ENCODE results near the gene NQO1. TPM values are rescaled to one million over a fixed set of nuclear protein-coding genes. Genes with fewer than 3 reads are reported as not detected.

Gene NQO1
- polyA plus RNA-seq, 1 of the 3 experiments (the other 2 are of a cell fraction): 152 TPM

DNA sequence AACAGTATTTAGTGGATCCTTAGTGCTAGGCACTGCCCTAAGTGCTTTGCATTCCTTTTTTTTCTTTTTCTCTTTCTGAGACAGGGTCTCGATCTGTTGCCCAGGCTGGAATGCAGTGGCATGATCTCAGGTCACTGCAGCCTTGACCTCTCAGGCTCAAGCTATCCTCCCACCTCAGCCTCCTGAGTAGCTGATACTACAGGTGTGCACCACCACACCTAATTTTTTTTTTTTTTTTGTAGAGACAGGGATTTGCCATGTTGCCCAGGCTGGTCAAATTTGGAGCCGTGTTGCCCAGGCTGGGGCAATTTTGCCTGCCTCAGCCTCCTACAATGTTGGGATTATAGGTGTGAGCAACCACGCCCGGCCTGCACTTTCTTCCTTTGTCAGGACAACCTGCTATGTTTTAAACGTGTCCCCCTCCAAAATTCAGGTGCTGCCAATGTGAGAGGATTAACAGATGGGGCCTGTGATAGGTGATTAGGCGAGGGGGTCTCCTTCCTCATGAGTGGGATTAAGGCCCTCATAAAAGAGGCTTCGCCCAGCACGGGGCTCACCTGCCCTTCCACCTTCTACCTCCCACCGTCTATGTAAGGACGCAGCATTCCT, 5.4 kb downstream of the NQO1 start:
- no peak overlapping the region for H3K4me2 ChIP-seq

More for the DNA sequence above, 5.4 kb downstream of the NQO1 start:
- H3K4me3 ChIP-seq (ENCODE audit: low read depth in 2 of 2, low read length in 1 of 2): no peak overlapping the region
- H3K9me3 ChIP-seq: no peaks in the 10 kb centered on the region
- H3K9me2 ChIP-seq: no peaks in the 10 kb centered on the region
- no peaks in the 10 kb centered on the region for H3K27me3 ChIP-seq (ENCODE audit: insufficient read depth)
- DNase-seq: no peak
- CTCF ChIA-PET: interaction anchor here (0.7 to 1.5 kb wide), 2 partner anchors 9 to 54 kb away, joined by 3 read pairs; no protein-coding TSS in a partner anchor
- H4K20me1 ChIP-seq (ENCODE audit: insufficient read depth): no peaks in the 10 kb centered on the region
- no peak overlapping the region for H3K27ac ChIP-seq (ENCODE audit: low read depth in 2 of 2, low read length in 1 of 2)
- peaks cover 6 to 14% of the 10 kb centered on the region in 2 experiments for H3K36me3 ChIP-seq (replicated peaks in 1 of 2; ENCODE audit: control insufficient read depth in 1 of 2, insufficient read depth in 2 of 2, low read length in 1 of 2)
- peaks cover 54% of the 10 kb centered on the region for H3K79me2 ChIP-seq (ENCODE audit: insufficient read depth)
- H3K4me1 ChIP-seq (ENCODE audit: control insufficient read depth in 1 of 2, insufficient read depth in 2 of 2, low read depth in 1 of 2, low read length in 1 of 2): peaks cover 3 to 7% of the 10 kb centered on the region in 2 experiments; a peak in 2 of 4 replicates
- no peak overlapping the region for H2AFZ ChIP-seq (ENCODE audit: low read depth)
- H3F3A ChIP-seq (replicated peaks; ENCODE audit: insufficient read depth): peaks cover 17% of the 10 kb centered on the region
- no peak overlapping the region for H3K9ac ChIP-seq
- POLR2A ChIA-PET: no interaction called here
- TF ChIP-seq CHD2 (IDR thresholded peaks at IDR 0.05; ENCODE audit: low read length, partially characterized antibody): no peak
- TF ChIP-seq IRF3 (IDR thresholded peaks at IDR 0.05; ENCODE audit: low read depth, low read length): no peak
- TF ChIP-seq, protein P1, sequence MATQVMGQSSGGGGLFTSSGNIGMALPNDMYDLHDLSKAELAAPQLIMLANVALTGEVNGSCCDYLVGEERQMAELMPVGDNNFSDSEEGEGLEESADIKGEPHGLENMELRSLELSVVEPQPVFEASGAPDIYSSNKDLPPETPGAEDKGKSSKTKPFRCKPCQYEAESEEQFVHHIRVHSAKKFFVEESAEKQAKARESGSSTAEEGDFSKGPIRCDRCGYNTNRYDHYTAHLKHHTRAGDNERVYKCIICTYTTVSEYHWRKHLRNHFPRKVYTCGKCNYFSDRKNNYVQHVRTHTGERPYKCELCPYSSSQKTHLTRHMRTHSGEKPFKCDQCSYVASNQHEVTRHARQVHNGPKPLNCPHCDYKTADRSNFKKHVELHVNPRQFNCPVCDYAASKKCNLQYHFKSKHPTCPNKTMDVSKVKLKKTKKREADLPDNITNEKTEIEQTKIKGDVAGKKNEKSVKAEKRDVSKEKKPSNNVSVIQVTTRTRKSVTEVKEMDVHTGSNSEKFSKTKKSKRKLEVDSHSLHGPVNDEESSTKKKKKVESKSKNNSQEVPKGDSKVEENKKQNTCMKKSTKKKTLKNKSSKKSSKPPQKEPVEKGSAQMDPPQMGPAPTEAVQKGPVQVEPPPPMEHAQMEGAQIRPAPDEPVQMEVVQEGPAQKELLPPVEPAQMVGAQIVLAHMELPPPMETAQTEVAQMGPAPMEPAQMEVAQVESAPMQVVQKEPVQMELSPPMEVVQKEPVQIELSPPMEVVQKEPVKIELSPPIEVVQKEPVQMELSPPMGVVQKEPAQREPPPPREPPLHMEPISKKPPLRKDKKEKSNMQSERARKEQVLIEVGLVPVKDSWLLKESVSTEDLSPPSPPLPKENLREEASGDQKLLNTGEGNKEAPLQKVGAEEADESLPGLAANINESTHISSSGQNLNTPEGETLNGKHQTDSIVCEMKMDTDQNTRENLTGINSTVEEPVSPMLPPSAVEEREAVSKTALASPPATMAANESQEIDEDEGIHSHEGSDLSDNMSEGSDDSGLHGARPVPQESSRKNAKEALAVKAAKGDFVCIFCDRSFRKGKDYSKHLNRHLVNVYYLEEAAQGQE (IDR thresholded peaks at IDR 0.05; ENCODE audit: low read depth, low read length): no peak
- TF ChIP-seq EZH2phosphoT487 (IDR thresholded peaks at IDR 0.05; ENCODE audit: borderline replicate concordance, low read depth): no peak
- TF ChIP-seq USF2 (IDR thresholded peaks at IDR 0.05; ENCODE audit: borderline replicate concordance, low read depth, low read length): no peak
- no peak for TF ChIP-seq ZBTB33 (IDR thresholded peaks at IDR 0.05; ENCODE audit: borderline replicate concordance, low read depth)
- no peak for TF ChIP-seq USF1 (IDR thresholded peaks at IDR 0.05; ENCODE audit: borderline replicate concordance, low read depth)
- TF ChIP-seq RCOR1 (IDR thresholded peaks at IDR 0.05; ENCODE audit: low read length): no peak
- TF ChIP-seq RXRA (IDR thresholded peaks at IDR 0.05; ENCODE audit: borderline replicate concordance, low read depth): no peak
- TF ChIP-seq, protein P2, sequence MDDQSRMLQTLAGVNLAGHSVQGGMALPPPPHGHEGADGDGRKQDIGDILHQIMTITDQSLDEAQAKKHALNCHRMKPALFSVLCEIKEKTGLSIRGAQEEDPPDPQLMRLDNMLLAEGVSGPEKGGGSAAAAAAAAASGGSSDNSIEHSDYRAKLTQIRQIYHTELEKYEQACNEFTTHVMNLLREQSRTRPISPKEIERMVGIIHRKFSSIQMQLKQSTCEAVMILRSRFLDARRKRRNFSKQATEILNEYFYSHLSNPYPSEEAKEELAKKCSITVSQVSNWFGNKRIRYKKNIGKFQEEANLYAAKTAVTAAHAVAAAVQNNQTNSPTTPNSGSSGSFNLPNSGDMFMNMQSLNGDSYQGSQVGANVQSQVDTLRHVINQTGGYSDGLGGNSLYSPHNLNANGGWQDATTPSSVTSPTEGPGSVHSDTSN (IDR thresholded peaks at IDR 0.05): no peak
- TF ChIP-seq, protein P3, sequence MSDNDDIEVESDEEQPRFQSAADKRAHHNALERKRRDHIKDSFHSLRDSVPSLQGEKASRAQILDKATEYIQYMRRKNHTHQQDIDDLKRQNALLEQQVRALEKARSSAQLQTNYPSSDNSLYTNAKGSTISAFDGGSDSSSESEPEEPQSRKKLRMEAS (IDR thresholded peaks at IDR 0.05; ENCODE audit: low read depth): no peak
- no peak for TF ChIP-seq RAD21 (IDR thresholded peaks at IDR 0.05; ENCODE audit: low read length)
- no peak for TF ChIP-seq GATA2 (CRISPR knock-in tag; IDR thresholded peaks at IDR 0.05)
- WGBS (ENCODE audit: low lambda C conversion rate): 90% methylated on average over 10 of the region's 10 CpGs
